HG02970 (cell line): ENCODE data around the gene SLC6A18.
"Not testable (repeated sequence)": the region's sequence is repeated elsewhere in the genome, so short reads cannot be mapped to it uniquely, and the experiment has no call there.

Experiments used
- ATAC-seq: cut with Tn5 transposase; IDR thresholded peaks from one replicate; pipeline ENCODE4 v1.9.1; 2021; ENCODE audit warnings: mild to moderate bottlenecking, moderate library complexity, moderate number of reproducible peaks; ENCODE audit not compliant: unreplicated experiment, low FRiP score

SLC6A18 gene

DNA sequence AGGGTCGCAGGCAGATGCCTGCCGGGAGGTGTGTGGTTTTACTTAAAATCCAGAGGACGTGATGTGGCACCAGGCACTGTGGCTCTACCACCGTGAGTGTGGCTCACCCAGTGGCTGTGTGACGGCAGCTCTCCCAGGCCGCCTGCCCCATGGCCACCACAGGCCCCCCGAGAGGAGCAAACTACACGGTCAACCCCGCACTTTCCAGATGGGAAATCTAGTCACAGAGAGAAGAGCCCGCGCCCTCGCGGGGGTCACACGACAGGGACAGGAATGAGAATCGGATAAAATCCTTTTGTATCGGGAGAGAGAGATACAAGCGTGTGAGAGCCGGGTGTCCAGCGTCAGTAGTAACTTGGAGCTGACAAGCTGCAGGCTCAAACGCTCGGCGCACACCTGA lies 45.2 kb downstream of the SLC6A18 start:
- no peak for ATAC-seq

DNA sequence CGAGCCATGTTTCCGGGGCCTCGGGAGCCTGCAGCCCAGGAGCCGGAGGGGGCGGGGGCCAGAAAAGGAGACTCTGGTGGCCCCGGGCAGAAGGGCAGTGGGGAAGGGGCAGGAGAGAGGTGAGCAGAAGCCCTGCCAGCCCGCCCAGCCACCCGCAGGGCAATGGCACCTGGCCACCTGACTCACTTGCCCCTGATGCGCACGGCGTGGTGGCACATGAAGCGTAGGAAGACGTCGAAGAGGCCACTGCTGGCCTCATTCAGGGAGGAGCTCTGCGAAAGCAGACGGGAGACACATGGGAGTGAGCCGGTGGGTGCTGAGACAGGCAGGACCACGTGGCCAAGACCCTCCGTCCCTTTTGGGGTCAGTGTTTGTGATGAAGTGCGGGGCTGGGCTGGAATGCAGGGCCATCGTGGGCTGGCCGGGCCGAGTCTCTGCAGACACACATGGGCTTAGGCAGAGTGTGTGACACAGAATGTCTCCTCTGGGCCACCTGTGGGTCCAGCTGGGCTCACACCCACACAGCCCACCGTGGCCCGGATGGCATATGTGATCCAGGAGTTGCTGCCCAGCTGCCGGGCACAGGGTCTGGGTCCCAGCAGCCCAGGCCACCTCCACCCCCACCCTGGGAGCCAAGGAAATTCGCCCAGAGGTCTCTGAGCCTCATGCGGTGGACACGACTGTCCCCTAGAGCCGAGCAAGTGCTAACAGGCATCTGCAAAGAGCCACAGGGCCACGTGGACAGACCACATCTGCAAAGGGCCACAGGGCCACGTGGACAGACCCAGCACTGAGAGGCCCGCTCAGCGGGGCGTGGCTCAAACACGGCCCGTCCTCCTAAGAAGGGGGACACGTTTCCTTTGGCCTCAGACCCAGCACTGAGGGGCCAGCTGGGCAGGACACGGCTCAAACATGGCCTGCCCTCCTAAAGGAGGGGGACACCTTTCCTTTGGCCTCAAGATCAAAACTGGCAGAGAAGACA lies 46.0 kb downstream of the SLC6A18 start:
- no peak for ATAC-seq

DNA sequence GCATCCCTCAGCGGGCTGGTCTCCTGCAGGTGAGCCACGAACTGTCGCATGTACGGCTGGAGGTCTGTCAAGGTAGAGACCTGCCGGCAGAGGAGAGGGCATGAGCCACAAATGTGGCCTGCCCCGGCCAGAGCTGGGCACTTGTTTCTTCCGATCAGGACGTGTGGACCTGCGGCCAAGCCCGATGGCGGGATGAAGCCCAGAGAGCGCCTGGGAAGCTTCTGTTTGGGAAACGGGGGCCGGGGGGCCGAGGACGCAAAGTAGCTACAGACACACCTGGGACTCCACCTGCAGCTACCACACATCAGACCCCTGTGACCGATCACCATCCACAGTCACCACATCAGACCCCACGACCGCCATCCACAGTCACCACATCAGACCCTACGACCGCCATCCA lies 47.0 kb downstream of the SLC6A18 start:
- no peak for ATAC-seq

DNA sequence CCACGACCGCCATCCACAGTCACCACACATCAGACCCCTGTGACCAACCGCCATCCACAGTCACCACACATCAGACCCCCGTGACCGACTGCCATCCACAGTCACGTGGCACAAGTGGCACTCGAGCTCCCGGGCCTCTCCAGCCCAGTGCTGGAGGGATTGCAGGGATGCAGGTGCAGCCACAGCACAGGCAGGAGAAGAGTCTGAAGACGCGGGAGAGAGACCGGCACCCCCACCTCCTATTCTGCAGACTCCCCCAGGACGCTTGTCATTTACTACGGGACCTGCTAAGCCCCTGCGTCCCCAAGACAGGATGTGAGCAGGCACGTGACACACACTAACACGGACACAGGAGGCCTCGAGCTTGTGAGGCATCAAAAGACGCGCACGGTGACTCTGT lies 48.6 kb downstream of the SLC6A18 start:
- no peak for ATAC-seq

DNA sequence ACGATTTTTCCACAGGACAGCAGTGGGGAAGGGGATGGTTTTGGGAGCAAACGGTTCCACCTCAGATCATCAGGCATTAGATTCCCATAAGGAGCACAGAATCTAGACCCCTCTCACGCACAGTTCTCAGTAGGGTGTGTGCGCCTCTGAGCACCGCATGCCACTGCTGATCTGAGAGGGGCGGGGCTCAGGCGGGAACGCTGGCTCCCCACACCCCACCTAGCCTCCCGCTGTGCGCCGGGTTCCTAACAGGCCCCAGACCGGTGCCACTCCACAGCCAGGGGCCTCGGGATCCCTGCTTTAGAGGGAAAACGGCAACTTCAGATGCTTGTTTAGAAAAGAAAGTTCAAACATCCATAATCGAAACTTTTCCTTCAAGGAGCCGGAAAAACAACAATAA lies 49.3 kb downstream of the SLC6A18 start:
- ATAC-seq, result no peak

DNA sequence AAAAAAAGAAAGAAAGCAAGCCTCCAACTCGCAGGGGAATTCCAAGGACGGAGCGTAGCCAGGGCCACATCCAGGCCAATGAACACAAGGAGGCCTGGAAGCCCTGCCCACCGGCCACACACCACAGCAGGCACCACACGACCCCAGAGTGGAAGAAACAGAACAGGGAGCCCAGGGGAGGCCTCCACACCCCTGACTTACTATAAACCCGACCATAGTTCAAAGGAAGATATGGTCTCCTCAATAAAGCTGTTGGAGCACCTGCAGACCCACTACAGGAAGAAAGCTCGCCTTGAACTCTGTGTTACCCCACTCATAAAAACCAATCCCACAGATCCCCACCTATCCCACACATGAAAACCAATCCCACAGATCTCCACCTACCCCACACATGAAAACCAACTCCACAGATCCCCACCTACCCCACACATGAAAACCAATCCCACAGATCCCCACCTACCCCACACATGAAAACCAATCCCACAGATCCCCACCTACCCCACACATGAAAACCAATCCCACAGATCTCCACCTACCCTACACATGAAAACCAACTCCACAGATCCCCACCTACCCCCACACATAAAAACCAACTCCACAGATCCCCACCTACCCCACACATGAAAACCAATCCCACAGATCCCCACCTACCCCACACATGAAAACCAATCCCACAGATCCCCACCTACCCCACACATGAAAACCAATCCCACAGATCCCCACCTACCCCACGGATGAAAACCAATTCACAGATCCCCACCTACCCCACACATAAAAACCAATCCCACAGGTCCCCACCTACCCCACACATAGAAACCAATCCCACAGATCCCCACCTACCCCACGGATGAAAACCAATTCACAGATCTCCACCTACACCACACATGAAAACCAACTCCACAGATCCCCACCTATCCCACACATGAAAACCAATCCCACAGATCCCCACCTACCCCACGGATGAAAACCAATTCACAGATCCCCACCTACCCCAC lies 50.5 kb downstream of the SLC6A18 start:
- not testable (repeated sequence) for ATAC-seq

DNA sequence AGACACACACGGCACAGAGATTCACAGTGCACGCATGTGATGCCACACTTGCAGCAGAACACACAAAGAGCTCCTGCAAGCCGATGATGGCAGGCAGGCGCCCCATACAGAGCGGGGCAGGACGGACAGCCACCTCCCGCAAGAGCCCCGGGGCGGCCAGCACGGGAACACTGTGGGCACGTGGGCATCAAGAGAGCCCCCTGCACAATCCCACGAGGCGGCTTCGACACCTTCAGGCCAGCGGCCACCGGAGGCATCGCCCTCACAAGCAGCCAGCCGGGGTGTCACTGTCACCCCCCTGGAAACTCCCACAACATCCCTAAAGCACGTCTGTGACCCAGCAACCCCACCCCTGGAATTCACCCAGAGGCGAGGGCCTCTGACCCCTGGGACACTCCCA lies 51.7 kb downstream of the SLC6A18 start:
- ATAC-seq, result no peak

DNA sequence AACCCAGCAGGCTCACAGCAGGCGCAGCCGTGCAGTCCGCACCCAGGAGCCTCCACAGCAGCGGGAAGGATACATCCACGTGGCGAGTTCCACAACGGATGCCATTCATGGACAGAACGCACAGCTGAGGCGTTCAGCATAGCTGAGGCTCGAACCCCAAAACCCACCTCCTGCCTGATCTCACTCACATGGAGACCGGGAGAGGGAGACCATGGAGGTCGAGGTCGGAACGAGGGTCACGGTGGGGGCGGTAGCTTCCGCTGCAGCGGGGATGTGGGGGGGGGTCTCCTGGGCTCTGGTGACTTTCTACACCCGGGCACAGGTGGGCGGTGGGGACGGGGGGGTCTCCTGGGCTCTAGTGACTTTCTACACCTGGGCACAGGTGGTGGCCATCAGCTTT lies 52.1 kb downstream of the SLC6A18 start:
- no peak for ATAC-seq

DNA sequence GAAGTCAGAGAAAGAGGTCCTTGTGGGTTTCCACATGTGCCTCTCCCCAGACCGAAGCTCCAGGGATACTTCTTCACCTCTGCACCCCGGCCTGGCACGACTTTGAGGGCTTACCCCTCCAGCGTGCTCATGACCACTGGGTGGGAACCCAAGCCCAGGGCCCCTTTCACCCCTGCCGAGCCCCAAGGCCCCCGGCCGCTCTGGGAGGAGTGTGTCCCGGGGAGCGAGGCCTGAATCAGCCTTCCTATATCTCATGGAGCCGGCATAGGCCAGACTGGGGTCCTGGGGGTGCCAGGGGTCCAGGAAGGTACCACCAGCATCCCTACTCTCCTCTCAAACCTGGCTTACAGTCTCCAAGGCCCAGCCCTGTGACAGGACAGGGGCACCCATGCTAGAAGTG lies 52.6 kb downstream of the SLC6A18 start:
- no peak for ATAC-seq

DNA sequence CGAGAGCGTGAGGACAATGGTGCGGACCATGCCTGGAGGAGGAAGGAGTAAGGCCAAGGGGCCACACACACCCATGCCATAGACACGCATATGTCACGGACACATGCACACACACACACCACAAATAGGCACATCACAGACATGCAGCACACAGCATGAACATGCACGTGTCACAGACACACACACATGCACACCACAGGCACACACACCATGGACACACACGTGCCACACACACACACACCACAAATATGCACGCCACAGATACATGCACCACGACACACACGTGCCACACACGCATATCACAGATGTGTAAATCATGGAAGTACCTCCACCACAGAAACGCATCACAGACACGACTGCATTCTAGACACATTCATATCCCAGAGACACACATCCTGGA lies 53.0 kb downstream of the SLC6A18 start:
- ATAC-seq, result no peak

DNA sequence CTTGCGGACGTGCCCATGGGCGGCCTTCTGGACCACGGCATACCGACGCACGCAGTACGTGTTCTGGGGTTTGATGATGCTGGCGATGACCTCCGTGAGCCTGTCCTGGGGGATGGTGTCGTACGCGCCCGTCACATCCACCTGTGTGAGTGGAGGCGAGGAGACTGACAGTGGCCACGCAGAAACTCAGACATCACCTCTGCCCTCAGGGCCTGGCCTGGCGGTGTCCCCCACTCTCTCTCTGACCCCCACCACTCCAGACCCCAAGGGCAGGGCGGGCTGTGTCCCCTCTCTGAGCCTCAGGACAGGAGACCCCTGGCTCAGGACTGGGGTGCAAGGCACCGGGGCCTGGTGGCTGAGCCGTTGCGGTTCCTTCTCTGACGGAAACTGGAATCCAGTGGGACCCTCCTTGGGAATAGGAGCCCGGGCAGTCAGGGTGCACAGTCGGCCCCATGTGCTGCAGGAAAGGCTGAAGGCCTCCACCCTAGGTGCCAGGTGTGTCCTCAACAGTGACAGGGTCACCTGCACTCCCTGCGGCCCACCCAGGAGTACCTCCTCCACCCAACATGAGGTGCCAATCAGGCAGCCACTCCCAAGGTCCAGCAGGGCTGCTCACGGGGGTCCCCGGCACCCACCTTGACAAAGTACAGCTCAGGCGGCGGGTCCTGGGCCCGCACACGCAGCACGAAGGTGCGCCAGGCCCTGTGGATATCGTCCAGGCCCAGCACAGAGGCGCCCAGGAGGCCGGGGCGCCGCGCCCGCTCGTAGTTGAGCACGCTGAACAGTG lies 53.7 kb downstream of the SLC6A18 start:
- no peak for ATAC-seq

DNA sequence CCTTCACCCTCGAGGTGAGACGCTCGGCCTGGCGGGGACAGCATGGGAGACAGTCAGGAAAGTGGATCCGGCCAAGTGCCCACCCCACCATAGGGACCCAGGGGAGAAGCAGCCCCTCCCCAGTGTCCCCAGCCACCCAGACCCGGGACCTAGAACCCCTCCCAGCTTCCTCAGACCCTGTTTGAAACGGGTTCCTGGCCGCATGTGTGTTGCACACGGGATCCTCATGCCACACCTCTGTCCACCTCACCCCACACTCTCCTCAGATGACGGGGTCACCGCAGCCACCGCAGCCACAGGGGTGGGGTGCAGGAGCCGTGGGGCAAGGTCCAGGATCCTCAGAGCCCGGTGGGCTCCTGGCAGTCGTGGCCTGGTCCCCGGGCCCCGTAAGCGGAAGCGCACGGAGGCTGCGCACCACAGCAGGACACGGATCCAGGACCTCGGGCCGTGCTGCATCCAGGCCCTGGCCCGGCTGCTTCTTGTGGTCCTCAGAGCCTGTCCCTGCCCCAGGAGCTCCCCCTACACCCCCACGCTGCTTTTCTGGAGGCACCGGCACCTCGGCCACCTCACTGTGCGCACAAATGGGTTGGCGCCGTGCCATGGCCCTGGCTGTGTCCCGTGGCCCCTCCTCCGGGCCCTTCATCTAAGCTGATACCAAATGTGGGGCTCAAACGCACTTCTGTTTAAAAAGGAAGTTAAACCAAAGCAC lies 54.4 kb downstream of the SLC6A18 start:
- no peak for ATAC-seq

DNA sequence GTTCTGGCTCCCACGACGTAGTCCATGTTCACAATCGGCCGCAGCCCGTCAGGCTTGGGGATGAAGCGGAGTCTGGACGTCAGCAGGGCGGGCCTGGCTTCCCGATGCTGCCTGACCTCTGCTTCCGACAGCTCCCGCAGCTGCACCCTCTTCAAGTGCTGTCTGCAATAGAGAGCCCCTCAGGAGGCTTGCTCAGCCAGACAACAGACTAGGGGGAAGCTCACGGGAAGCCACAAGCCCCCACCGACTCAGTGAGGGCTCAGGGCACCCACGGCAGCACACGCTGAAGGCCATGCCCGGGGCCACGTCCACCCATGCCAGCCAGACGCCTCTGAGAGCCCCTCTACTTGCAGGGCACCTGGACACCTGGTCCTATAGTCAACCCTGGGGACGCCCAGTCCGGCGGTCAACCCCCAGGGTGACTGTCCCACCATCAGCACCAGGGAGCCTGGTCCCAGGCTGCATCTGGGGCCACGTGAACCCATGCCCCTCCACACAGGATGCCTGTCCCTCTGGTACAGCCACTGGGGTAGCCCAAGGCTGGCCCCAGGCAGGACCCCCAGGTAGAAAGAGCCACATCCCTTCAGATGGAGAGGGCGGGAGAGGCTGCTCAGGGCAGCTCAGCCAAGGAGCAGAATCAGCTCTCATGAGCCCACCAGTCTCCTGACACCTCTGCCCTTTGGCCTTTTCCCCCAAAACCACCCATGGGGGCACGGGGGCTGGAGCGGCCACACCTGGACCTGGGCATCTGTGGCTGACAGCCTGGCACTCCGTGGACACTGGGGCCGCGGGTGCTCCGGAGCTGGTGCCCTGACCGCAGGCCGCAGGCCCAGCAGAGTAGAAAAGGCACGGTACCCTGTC lies 55.2 kb downstream of the SLC6A18 start:
- ATAC-seq, result no peak

DNA sequence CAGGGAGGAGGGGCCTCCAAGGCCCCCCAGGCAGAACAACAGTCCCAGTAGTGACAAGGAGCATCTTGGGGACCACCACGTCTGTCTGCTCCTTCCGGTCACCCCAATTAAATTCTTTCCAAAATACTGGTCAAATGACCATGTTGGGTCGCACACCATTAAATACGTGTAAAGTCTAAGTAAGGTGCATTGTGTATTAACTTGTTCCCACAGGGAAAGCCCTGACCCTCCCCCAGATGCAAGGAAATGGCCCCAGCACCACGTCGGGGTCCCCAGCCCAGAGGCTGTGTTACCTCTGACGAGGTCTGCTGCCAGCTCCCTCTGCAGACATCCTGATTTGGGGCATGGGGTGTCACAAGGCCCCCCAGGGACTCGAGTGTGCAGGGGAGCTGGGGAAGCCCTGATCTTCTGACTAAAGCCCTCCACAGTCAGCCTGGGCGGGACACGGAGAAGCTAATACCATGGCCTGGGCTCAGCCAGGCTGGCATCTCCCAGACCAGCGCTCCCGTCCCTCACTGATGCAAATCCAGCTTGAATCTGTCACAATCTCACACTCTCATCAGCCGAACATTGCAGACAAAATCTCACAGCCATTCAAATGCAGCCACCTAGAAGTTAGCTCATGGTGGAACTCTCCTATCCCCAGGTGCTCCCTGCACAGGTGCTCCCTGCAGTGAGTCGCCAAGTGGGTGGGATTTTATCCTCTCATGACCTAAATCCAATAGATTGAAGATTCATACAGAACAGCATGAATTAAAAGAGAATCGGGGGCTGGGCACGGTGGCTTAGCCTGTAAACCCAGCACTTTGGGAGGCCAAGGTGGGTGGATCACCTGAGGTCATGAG lies 56.1 kb downstream of the SLC6A18 start:
- ATAC-seq, result no peak

DNA sequence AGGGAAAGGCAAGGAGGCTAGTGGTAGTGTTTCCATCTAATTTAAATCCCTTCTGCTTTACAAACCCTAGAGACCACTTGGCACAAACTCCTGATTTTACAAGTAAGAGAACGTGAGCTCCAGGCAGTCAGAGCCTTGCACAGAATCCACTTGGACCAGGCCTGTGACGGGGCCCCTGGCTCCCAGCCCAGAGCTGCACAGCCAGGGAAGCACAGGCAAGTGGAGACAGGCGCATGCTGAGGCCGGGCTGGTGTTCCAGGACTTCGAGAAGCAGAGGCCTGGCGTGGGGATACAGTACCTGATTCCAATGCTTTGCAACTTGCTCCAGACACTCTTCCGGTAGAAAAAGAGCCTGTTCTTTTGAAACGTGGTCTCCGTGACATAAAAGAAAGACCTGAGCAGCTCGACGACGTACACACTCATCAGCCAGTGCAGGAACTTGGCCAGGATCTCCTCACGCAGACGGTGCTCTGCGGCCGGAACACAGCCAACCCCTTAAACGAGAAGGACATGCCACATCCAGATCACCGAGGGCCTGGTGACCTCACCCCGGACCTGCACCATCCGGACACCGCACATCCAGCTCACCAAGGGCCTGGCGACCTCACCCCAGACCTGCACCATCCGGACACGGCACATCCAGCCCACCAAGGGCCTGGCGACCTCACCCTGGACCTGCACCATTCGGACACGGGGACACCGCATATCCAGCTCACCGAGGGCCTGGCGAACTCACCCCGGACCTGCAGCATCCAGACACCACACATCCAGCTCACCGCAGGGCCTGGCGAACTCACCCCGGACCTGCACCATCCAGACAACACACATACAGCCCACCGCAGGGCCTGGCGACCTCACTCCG lies 57.2 kb downstream of the SLC6A18 start:
- ATAC-seq, result no peak

DNA sequence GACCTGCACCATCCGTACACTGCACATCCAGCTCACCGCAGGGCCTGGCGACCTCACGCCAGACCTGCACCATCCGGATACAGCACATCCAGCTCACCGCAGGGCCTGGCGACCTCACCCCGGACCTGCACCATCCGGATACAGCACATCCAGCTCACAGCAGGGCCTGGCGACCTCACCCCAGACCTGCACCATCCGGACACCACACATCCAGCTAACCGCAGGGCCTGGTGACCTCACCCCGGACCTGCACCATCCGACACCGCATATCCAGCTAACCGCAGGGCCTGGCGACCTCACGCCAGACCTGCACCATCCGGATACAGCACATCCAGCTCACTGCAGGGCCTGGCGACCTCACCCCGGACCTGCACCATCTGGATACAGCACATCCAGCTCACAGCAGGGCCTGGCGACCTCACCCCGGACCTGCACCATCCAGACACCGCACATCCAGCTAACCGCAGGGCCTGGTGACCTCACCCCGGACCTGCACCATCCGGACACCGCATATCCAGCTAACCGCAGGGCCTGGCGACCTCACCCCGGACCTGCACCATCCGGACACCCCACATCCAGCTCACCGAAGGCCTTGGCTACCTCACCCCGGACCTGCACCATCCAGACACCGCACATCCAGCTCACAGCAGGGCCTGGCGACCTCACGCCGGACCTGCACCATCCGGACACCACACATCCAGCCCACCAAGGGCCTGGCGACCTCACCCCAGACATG lies 58.0 kb downstream of the SLC6A18 start:
- ATAC-seq, result not testable (repeated sequence)
